PFSK-1 (cell line): ENCODE data around the gene TIMP1.

ENCODE experiments used
- FOXP2 ChIP-seq: optimal IDR thresholded peaks from 2 replicates; pipeline ENCODE3; 2011; ENCODE audit warnings: borderline replicate concordance, control low read depth, inconsistent platforms; ENCODE audit not compliant: insufficient read depth; ENCODE audit errors: extremely low read length, extremely low read depth
- POLR2AphosphoS5 ChIP-seq: IDR thresholded peaks from 2 replicates; pipeline ENCODE4 v1.6.1; 2012; ENCODE audit warnings: low read depth, mild to moderate bottlenecking, control low read depth, low read length, moderate library complexity
- SIN3A ChIP-seq: IDR thresholded peaks from 2 replicates; pipeline ENCODE4 v1.6.1; 2012; ENCODE audit warnings: mild to moderate bottlenecking, low read length, moderate library complexity, borderline replicate concordance; ENCODE audit not compliant: insufficient read depth
- TAF1 ChIP-seq: IDR thresholded peaks from 2 replicates; pipeline ENCODE4 v1.6.1; 2012; ENCODE audit warnings: low read length, control low read depth, borderline replicate concordance; ENCODE audit not compliant: insufficient read depth
- TF ChIP-seq, protein P1 (sequence below), 2 experiments: IDR thresholded peaks; 2 replicates each; pipeline versions ENCODE4 v1.6.1 to v1.8.0; 2011 to 2012; ENCODE audit warnings: low read depth in 2 of 2, low read length in 2 of 2, control low read depth in 1 of 2, inconsistent platforms in 1 of 2, mild to moderate bottlenecking in 1 of 2, moderate library complexity in 1 of 2; ENCODE audit not compliant: insufficient read depth in 1 of 2

Gene TIMP1

GRCh38 chrX:47613082-47613481 lies 30.8 kb downstream of the TIMP1 start:
- TF ChIP-seq, protein P1, sequence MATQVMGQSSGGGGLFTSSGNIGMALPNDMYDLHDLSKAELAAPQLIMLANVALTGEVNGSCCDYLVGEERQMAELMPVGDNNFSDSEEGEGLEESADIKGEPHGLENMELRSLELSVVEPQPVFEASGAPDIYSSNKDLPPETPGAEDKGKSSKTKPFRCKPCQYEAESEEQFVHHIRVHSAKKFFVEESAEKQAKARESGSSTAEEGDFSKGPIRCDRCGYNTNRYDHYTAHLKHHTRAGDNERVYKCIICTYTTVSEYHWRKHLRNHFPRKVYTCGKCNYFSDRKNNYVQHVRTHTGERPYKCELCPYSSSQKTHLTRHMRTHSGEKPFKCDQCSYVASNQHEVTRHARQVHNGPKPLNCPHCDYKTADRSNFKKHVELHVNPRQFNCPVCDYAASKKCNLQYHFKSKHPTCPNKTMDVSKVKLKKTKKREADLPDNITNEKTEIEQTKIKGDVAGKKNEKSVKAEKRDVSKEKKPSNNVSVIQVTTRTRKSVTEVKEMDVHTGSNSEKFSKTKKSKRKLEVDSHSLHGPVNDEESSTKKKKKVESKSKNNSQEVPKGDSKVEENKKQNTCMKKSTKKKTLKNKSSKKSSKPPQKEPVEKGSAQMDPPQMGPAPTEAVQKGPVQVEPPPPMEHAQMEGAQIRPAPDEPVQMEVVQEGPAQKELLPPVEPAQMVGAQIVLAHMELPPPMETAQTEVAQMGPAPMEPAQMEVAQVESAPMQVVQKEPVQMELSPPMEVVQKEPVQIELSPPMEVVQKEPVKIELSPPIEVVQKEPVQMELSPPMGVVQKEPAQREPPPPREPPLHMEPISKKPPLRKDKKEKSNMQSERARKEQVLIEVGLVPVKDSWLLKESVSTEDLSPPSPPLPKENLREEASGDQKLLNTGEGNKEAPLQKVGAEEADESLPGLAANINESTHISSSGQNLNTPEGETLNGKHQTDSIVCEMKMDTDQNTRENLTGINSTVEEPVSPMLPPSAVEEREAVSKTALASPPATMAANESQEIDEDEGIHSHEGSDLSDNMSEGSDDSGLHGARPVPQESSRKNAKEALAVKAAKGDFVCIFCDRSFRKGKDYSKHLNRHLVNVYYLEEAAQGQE (IDR thresholded peaks at IDR 0.05; ENCODE audit: insufficient read depth in 1 of 2, low read depth in 2 of 2, low read length in 2 of 2): no peak
- TF ChIP-seq TAF1: no peak

- no peak for TF ChIP-seq SIN3A
- no peak for TF ChIP-seq FOXP2
- TF ChIP-seq POLR2AphosphoS5: no peak
- TF ChIP-seq, protein P1 (IDR thresholded peaks at IDR 0.05; ENCODE audit: insufficient read depth in 1 of 2, low read depth in 2 of 2, low read length in 2 of 2): no peak
- TF ChIP-seq TAF1: no peak
Measured at GRCh38 chrX:47614618-47615017, 32.4 kb downstream of the TIMP1 start.

DNA sequence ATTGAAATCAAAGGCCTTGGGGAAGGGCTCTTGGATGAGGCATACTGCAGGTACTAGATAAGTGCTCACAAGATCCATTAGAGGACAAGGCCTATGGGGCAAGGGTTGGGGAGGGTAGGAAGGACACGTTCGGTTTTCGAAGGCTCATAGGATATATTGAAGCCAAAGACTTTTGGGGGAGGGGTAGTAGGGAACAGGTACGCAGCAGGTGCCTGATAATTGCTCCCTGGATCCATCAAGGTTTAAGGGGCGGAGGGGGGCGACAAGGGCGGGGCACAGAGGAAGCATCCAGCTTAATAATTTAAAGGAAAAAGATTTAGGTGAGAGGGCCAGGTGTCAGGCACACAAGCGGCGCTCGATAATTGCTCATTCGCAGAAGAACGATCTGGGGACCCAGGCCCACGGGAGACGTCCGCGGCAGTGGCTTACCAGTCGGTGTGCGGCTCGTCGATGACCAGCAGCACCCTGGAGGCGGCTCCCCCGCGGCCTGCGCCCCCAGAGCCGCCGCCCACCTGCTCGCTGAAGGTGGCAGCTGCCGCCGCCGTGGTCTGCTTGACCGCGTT lies 36.8 kb downstream of the TIMP1 start:
- TF ChIP-seq SIN3A (no peak), POLR2AphosphoS5 (no peak), TAF1 (no peak), FOXP2 (no peak)
- TF ChIP-seq, protein P1 (IDR thresholded peaks at IDR 0.05; ENCODE audit: insufficient read depth in 1 of 2, low read depth in 2 of 2, low read length in 2 of 2): no peak

DNA sequence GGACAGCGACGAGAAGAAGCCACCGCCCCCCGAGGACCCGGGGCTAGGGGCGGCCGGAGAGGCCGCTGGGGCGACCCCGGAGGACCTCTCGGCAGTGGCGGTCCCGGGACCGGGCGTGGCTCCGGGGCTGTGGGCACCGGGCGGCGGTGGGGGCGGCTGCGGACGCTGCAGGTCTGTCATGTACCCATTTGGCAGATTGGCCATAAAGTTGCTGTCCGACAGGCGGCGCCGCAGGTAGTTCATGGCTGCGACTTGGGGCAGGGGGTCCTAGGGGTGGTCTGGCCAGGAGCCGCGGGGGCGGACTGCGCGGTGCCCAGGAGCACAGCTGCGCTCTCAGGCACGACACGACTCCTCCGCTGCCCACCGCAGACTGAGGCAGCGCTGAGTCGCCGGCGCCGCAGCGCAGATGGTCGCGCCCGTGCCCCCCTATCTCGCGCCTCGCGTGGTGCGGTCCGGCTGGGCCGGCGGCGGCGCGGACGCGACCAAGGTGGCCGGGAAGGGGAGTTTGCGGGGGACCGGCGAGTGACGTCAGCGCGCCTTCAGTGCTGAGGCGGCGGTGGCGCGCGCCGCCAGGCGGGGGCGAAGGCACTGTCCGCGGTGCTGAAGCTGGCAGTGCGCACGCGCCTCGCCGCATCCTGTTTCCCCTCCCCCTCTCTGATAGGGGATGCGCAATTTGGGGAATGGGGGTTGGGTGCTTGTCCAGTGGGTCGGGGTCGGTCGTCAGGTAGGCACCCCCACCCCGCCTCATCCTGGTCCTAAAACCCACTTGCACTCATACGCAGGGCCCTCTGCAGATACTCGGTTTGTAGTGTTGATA lies 37.5 kb downstream of the TIMP1 start, which contains the start of gene SYN1:
Gene SYN1, minus strand, starts transcription at position 372 of the 817 bp plus-strand sequence. Its CDS starts 129 bp downstream, at position 243.
- TF ChIP-seq TAF1: 0 out of 2 replicates have a peak, but pooled peaks have one; percentile 42
- peak; percentile 79; the same call in 1 of the 2 replicates for TF ChIP-seq SIN3A
- no peak for TF ChIP-seq FOXP2
- TF ChIP-seq POLR2AphosphoS5: no peak
- TF ChIP-seq, protein P1 (IDR thresholded peaks at IDR 0.05; ENCODE audit: insufficient read depth in 1 of 2, low read depth in 2 of 2, low read length in 2 of 2): peak; percentile 96 to 98
